Measurements from ENCODE around the gene KCTD11. TPM values are rescaled to one million over a fixed set of nuclear protein-coding genes. Genes with fewer than 3 reads are reported as not detected.

KCTD11 gene
- total and polyA plus RNA-seq, 10 of the 15 experiments (the other 5 are each of a cell fraction or from before 2014, with no cell fraction given), result 0.05 to 7.3 (median 2.9) TPM

DNA sequence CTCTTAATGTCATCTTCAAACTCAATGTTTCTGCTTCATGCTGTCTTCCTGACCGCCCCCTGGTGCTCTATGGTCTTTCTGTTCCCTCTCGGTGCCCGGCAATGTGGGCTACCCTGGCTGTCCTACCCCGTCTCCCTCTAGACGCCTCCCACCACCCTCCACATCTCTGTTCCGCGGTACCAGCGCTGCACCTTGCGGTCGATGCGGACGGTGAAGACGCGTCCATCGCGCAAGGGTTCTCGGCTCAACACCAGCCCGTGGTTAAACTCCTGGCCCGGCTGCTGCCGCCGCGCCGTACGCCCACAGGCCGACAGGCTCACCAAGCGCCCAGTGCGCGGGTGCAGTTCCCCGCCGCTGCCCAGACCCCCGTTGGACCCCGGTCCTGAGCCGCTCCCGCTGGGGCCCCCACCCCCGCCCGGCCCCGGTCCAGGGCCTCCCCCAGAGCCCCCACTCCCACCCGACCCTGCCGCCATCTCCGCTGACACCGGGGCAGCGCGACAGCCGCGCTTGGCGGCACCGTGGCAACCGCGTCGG lies 23.1 kb upstream of the KCTD11 start, which contains the start of gene NEURL4 (continued):
- TF ChIP-seq, protein P1, sequence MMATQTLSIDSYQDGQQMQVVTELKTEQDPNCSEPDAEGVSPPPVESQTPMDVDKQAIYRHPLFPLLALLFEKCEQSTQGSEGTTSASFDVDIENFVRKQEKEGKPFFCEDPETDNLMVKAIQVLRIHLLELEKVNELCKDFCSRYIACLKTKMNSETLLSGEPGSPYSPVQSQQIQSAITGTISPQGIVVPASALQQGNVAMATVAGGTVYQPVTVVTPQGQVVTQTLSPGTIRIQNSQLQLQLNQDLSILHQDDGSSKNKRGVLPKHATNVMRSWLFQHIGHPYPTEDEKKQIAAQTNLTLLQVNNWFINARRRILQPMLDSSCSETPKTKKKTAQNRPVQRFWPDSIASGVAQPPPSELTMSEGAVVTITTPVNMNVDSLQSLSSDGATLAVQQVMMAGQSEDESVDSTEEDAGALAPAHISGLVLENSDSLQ (IDR thresholded peaks at IDR 0.05), result no peak
- TF ChIP-seq NR2C2 (IDR thresholded peaks at IDR 0.05; ENCODE audit: borderline replicate concordance, control insufficient read depth, insufficient read length, low read depth), result no peak
- TF ChIP-seq NFIC (IDR thresholded peaks at IDR 0.05; ENCODE audit: low read depth, low read length), result no peak
- no peak for TF ChIP-seq HDAC2 (IDR thresholded peaks at IDR 0.05)
- TF ChIP-seq ZNF592 (IDR thresholded peaks at IDR 0.05), result no peak
- TF ChIP-seq ZNF622 (IDR thresholded peaks at IDR 0.05), result no peak
- TF ChIP-seq CEBPZ (IDR thresholded peaks at IDR 0.05; ENCODE audit: low read depth, low read length), result no peak
- no peak for TF ChIP-seq DPF2 (IDR thresholded peaks at IDR 0.05)

All from GM12878 (cell line).